ENCODE results near the gene HSPB1.

DNA sequence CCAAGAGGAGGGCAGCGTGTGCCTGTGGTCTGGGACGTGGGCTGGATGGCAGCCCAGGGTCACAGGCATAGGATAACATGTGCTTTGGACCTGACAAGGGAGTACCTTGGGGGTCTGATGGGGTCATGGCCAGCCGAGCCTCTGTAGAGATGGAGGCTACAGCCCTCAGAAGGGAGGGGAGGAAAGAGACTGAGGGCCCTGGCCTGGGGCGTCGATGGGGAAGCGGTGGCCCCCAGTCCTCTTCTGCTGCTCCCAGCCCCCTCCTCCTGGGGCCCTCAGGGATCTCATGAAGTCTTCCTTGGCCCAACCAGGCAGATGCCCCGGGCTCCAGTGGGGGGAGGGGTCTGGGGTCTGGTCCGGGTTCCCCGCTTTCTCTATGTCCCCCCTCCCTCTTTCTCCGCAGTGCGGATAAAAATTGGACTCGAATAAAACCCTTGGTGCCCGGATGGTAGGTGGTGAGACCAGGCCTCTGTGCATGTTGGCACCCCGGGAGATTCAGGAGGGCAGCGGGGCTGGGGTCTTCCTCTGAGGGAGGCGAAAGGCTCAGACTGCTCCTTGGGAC is 15.6 kb upstream of the HSPB1 start:
- TF ChIP-seq EZH2 (IDR thresholded peaks at IDR 0.05; ENCODE audit: borderline replicate concordance): no peak
- no peak for TF ChIP-seq CTCF (IDR thresholded peaks at IDR 0.05; ENCODE audit: poor library complexity)
- no peak for TF ChIP-seq EZH2phosphoT487 (IDR thresholded peaks at IDR 0.05; ENCODE audit: low read depth, severe bottlenecking, unreplicated experiment)

Data from hepatocyte (in vitro differentiated cells).